ENCODE data around the gene IGFBP4.

- TF ChIP-seq CTCF (conservative IDR thresholded peaks at IDR 0.05 in 1 of 2, IDR thresholded peaks at IDR 0.05 in 1 of 2; ENCODE audit: extremely low read depth in 1 of 2, insufficient read depth in 1 of 2, low read depth in 1 of 2, low read length in 2 of 2) = no peak
- TF ChIP-seq EZH2 (IDR thresholded peaks at IDR 0.05; ENCODE audit: borderline replicate concordance, low read length) = no peak
Observed at GRCh38 chr17:40460968-40461731, 17.9 kb downstream of the IGFBP4 start.

Data from mammary epithelial cell (primary cell).